GM19025 (cell line): Measurements from ENCODE around the gene EPSTI1.

Experiments
- ATAC-seq: cut with Tn5 transposase; IDR thresholded peaks from one replicate; pipeline ENCODE4 v1.9.1; 2021; ENCODE audit warnings: mild to moderate bottlenecking, low read depth, moderate library complexity; ENCODE audit not compliant: unreplicated experiment

Gene EPSTI1

DNA sequence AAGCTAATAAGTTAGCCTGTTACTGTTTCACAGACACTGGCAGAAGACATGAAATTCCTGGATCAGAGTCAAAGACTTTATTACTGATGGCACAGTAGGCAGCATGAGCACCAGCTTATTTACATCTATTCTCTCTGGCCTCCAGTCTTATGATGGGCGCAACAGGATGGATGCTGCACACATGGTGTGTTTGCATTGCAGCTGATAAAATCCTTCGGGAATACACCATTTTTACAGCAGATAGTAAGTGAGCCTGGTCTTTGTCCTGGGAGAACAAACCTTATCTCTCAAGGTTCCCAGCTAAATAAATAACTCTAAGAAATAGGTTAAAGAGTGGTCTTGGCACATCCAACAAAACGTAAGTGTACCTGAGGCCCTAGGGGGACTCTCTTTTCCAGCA, 16.0 kb downstream of the EPSTI1 start:
- no peak for ATAC-seq

- ATAC-seq: no peak
Observed at GRCh38 chr13:42973581-42973980, 18.5 kb downstream of the EPSTI1 start.

- ATAC-seq: no peak
Observed at GRCh38 chr13:42971691-42972347, 20.2 kb downstream of the EPSTI1 start.

DNA sequence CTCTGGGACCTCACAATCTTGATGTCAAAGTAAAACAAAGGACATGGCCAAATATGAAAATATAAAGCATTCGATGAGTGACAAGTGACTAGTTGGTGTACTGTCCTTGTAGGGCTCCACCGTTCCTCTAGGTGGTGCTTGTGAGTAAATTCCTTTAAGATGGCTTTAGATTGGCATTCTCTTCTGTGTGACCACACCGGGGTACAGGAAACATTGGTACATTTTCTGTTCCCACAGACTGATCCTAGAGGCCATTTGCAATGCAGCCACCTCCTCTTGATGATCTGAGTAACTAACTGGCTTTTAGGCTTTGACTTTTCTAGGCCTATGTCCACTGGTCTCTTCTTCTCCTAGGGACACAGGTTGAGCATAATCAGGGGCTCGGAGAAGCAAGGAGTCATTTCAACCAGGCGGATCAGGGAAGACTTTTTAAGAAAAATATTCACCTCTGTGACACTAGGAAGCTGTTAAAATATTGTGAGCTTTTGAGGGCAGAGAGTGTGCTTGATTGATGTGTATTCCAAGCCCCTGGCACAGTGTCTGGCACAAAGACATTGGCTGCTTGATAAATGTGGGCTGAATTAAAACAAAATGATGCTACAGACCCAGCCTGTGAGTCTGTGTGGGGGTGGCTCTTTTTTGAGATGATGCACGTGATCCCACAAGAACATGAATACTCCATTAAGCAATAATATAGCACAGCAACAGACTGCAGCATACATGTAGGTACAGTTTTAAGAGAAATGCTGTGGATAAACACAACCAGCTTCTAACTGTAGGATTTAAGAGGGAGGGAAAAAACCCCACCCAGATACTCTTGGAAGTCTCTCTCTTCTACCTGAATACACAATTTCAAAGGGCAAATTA, 21.0 kb downstream of the EPSTI1 start:
- ATAC-seq: no peak

GRCh38 chr13:42969565-42970172, 22.4 kb downstream of the EPSTI1 start:
- no peak for ATAC-seq

DNA sequence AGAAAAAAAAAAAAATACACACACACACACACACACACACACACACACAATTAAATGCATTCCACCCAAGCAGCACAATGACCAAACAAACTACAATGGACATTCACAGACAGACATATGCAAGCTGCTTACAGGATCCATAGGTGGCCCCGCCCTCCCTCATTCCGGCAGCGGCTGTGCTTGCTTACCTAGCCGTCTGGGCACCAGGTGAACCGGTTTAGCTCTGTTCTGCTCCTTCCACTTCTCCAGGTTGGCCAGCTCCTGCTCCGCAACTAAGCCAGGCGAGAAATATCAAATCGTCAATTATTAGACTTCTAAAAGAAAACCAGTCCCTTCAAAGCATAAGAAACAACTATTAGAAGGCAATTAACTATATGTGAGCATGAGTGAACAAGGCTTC, 23.1 kb downstream of the EPSTI1 start:
- ATAC-seq: no peak

- ATAC-seq: no peak
Observed at GRCh38 chr13:42967660-42968059, 24.4 kb downstream of the EPSTI1 start.

DNA sequence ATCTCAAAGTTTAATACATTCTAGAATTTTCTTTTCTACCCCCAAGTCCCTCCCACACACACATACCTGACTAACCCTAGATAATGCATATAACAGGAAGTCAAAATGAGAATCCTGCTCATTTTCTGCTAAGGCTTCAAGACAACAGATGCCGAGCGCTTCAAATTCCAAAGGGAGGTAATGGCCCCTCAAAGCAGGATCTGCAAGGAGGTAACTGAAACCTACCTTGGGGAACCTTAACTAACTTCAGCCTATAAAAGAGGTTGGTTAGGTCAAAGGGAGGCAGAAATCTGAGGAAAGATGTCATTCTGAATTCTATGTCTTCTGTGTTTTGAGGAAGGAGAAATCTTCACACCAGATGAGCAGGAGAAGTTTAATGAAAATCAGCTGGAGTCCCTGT, 26.8 kb downstream of the EPSTI1 start:
- ATAC-seq: no peak

DNA sequence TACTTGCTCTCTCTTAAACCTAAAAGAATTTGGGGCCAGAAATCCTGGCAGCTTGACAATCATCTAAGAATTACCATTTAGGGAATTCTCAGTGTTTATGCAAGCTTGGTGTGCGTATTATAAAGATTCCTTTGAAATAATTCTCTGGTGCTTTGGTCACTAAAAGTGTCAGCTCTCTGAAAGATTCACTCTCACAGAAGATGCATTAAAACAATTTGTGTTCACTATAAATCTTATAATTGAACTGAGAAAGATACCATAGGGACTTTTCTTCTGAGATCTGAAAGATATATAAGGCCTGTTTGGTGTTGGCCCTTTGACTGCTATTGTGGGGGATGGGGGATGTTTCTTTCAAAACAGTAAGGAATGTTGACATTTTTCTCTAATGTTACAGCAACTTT, 27.3 kb downstream of the EPSTI1 start:
- no peak for ATAC-seq

DNA sequence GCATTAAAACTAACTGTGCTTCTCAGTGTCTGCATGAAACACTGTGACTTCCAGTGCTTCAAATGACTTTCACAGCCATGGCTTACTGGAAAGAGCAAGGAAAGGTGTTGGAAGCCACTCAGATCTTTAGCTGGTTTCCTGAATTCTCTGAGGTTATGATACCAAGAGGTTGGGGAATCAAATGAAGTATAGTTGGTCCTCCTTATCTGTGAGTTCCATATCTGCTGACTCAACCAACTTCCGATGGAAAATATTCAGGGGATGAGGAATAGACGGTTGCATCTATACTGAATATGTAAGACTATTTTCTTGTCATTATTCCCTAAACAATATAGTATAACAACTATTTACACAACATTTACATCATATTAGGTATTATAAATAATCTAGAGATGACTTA, 32.4 kb downstream of the EPSTI1 start:
- no peak for ATAC-seq

DNA sequence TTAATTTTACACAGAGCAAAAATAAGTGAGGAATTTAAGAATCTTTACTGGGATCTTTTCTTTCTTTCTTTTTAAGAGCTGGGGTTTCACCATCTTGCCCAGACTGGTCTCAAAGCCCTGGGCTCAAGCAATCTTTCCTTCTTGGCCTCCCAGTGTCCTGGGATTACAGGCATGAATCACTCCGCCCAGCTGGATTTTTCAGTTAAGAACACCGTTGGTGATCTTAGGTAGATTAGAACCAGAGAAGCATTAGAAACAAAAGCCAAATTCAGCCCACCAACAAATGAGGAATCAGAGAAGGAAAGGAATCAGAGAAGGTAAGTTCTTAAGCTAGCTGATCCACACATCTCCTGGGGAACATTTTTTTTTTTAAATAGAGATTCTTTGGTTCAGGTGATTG, 34.2 kb downstream of the EPSTI1 start:
- no peak for ATAC-seq

GRCh38 chr13:42950181-42950580, 41.9 kb downstream of the EPSTI1 start:
- no peak for ATAC-seq

GRCh38 chr13:42947925-42948324, 44.1 kb downstream of the EPSTI1 start:
- no peak for ATAC-seq

- no peak for ATAC-seq
Observed at GRCh38 chr13:42946927-42947326, 45.1 kb downstream of the EPSTI1 start.

DNA sequence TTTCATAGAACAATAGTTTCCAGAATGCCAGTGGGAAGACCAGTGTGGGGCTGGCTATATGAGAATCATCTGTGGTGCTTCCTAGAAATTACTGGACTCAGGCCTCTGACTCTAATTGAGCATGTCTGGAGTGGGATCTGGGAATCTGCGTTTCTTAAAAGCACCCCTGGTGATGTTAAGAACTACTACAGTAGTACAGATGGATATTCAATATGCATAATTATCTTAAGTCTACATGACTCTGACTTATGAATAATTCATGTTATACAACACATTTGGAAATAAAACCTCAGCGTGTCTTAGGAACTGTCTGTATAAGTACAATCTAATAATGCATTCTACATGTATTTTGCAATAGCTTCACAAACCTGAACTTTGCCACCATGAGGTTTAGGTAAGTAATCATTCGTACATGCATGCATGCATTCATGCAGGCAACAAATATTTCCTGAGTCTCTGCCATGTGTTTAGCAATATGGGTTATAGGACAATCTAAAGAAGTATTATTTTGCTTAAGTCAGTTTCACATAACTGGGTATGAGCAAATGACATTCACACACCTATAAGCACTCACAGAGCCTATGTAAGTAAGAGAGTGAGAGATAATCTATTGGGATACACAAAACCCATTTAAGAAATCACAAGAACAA, 62.0 kb downstream of the EPSTI1 start:
- ATAC-seq: no peak

DNA sequence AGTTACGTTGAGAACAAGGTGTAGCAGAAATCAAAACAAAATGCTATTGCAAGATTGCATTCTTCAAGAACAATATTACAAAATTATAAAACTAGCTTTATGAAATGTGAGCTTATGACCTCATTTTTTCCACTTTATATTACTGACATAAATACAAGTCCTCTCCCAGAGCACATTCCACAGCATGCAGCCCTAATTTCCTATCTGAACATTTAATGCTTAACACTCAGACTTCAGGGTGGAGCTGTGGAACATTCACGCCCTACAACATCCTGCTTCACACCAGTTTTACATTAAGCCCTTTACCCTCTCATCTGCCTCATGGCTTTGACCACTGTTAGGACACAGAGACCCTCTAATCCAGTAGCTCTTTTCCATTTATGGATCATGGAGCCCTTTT, 65.5 kb downstream of the EPSTI1 start:
- ATAC-seq: no peak

DNA sequence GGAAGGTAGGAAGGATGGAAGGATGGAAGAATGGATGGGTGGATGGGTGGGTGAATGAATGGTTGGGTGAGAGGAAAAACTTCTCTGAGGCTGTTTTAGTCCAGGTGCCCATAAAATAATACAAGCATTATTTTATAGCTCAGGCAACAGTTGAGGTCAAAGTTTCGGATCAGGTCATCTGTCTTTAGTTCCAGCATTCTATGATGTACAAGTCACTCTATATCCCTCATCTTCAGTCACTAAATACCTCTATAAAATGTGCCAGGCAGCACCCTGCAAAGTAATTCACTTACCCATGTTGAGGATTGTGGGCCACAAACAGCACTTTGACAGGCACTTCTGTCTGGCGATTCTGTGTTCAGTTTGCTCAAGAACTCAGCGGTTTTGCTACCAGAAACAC, 66.0 kb downstream of the EPSTI1 start:
- no peak for ATAC-seq

DNA sequence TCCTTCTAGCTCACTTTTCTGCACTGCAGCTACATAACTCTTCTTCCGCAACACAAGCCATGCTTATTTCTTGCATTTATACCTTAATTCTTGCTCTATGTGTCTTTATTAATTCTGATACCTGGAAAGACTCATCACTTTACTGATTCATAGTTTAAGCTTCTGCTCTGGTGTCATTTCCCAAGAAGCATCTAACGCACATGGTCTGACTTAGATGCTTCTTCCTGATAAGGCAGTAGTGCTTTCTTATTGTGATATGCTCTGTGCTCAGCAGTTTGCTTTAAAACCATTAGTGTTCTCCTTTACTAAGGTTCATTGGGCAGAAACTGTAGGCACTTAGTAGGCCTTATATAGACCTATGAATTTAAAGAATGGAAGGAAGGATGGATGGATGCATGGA, 66.4 kb downstream of the EPSTI1 start:
- no peak for ATAC-seq

GRCh38 chr13:42924344-42924743, 67.7 kb downstream of the EPSTI1 start:
- ATAC-seq: no peak

GRCh38 chr13:42907745-42908144, 84.3 kb downstream of the EPSTI1 start:
- ATAC-seq: no peak

- no peak for ATAC-seq
Observed at GRCh38 chr13:42906257-42906656, 85.8 kb downstream of the EPSTI1 start.
